ENCODE data around the gene PRKAG2. TPM values are rescaled to one million over a fixed set of nuclear protein-coding genes. Genes with fewer than 3 reads are reported as not detected.

The PRKAG2 gene
- total RNA-seq, 2 experiments from 2014 or later, result 18.4 to 29.9 TPM

- Mint-ChIP-seq H3K27ac (no peak overlapping the region), H3K36me3 (no peaks in the 10 kb centered on the region), H3K9me3 (ENCODE audit: low read depth) (no peaks in the 10 kb centered on the region), H3K4me3 (no peak overlapping the region), H3K4me1 (peaks cover 6% of the 10 kb centered on the region), H3K27me3 (no peaks in the 10 kb centered on the region)
- DNase-seq (no peak), ATAC-seq (no peak)
- CTCF ChIA-PET, result interaction anchor here (0.8 to 1.0 kb wide), 2 partner anchors 11 to 88 kb away, joined by 3 read pairs; no protein-coding TSS in a partner anchor
Measured at GRCh38 chr7:151869968-151870918, 6.7 kb downstream of the PRKAG2 start.

GRCh38 chr7:151869455-151869854 lies 7.5 kb downstream of the PRKAG2 start:
- H3K4me1 Mint-ChIP-seq, result no peaks in the 10 kb centered on the region
- no peaks in the 10 kb centered on the region for H3K36me3 Mint-ChIP-seq
- CTCF ChIA-PET, result interaction anchor here (0.8 to 1.0 kb wide), 2 partner anchors 11 to 87 kb away, joined by 3 read pairs; no protein-coding TSS in a partner anchor
- no peak overlapping the region for H3K27ac Mint-ChIP-seq
- DNase-seq (no peak), ATAC-seq (no peak)
- H3K9me3 Mint-ChIP-seq (ENCODE audit: low read depth), result no peaks in the 10 kb centered on the region
- no peaks in the 10 kb centered on the region for H3K27me3 Mint-ChIP-seq
- no peak overlapping the region for H3K4me3 Mint-ChIP-seq

DNA sequence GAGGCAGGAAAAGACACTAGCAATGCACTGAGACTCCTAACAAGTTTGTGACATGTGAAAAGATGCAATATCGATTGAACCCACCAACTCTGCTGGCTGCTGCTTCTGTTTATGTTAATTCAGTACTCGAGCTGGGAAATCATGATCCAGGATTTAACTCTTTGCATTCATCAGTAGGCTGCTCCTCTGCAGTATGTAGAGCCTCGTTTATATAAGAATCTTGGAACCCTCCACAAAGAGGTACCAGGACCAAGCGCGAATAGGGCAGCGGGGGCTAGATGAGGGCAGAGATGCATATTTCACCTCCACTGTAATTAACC lies 7.8 kb downstream of the PRKAG2 start:
- Mint-ChIP-seq H3K36me3 (no peaks in the 10 kb centered on the region), H3K27ac (no peak overlapping the region), H3K27me3 (no peaks in the 10 kb centered on the region), H3K4me1 (no peaks in the 10 kb centered on the region), H3K4me3 (no peak overlapping the region), H3K9me3 (ENCODE audit: low read depth) (no peaks in the 10 kb centered on the region)
- no peak for ATAC-seq
- no peak for DNase-seq
- CTCF ChIA-PET, result interaction anchor here (1.0 kb wide), 1 partner anchor 12 kb away, joined by 3 read pairs; no protein-coding TSS in a partner anchor

DNA sequence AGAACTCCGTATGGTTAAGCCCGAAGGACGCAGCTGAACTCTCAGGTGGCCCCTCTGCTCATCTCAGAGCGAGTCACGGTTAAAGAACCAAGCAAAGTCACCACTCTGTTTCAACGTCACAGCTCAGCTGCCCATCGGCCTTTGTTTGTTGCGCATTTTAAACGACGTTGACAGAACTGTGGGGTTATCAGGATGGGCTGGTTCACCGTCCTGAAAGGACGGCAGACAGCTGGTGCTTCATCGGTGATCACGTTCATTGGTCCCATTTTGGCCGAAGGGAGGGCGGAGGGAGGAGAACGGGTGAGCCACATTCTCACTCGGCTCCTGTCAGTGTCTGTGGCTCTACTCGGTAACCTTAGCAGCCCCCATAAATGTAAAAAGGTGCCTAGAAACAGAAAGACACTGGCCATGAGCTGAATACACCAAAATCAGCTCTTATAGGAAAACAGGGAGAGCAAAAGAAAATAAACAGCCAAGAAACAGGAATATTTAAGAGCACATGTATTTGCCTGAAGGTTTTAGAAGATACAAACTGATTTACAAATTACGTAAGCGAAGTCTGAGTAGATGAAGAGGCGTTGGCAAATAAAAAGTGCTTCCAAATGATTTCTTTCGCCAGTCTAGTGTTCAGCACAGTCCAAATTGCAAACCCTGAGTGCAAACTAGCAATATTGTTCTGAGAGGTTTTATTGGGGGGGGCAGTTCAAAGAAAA lies 8.4 kb downstream of the PRKAG2 start:
- Mint-ChIP-seq H3K4me1 (no peaks in the 10 kb centered on the region), H3K9me3 (ENCODE audit: low read depth) (no peaks in the 10 kb centered on the region), H3K27ac (no peak overlapping the region)

DNA sequence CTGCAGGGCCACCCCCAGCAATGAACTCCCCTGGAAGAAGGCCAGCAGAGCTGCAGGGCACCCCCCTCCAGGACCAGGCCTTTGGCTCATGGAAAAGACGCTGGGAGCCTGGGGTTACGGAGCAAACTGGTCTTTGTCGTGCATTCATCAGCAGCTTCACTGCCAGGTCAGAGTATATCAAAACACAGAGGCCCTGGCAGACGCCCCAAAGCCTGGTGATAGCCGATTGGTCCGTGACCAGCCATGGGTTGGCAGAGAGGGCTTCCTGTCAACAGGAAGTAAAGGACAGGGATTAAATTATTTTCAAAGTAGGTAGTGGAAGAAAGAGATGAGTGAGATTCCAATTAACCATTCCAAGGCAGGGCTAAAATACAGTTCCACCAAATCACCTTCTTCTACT lies 9.0 kb downstream of the PRKAG2 start:
- no peak overlapping the region for H3K4me3 Mint-ChIP-seq
- no peaks in the 10 kb centered on the region for H3K9me3 Mint-ChIP-seq (ENCODE audit: low read depth)
- CTCF ChIA-PET, result interaction anchor here (0.6 to 1.2 kb wide), 2 partner anchors 14 to 161 kb away, joined by 3 read pairs; no protein-coding TSS in a partner anchor
- no peaks in the 10 kb centered on the region for H3K36me3 Mint-ChIP-seq
- no peak for DNase-seq
- no peaks in the 10 kb centered on the region for H3K27me3 Mint-ChIP-seq
- no peak overlapping the region for H3K27ac Mint-ChIP-seq
- no peak for ATAC-seq
- H3K4me1 Mint-ChIP-seq, result no peaks in the 10 kb centered on the region

More for the DNA sequence above, 8.4 kb downstream of the PRKAG2 start:
- Mint-ChIP-seq H3K36me3 (no peaks in the 10 kb centered on the region), H3K4me3 (no peak overlapping the region), H3K27me3 (no peaks in the 10 kb centered on the region)
- DNase-seq, result no peak
- ATAC-seq, result no peak
- CTCF ChIA-PET, result interaction anchor here (0.6 to 1.2 kb wide), 3 partner anchors 12 to 161 kb away, joined by 3 read pairs; no protein-coding TSS in a partner anchor

DNA sequence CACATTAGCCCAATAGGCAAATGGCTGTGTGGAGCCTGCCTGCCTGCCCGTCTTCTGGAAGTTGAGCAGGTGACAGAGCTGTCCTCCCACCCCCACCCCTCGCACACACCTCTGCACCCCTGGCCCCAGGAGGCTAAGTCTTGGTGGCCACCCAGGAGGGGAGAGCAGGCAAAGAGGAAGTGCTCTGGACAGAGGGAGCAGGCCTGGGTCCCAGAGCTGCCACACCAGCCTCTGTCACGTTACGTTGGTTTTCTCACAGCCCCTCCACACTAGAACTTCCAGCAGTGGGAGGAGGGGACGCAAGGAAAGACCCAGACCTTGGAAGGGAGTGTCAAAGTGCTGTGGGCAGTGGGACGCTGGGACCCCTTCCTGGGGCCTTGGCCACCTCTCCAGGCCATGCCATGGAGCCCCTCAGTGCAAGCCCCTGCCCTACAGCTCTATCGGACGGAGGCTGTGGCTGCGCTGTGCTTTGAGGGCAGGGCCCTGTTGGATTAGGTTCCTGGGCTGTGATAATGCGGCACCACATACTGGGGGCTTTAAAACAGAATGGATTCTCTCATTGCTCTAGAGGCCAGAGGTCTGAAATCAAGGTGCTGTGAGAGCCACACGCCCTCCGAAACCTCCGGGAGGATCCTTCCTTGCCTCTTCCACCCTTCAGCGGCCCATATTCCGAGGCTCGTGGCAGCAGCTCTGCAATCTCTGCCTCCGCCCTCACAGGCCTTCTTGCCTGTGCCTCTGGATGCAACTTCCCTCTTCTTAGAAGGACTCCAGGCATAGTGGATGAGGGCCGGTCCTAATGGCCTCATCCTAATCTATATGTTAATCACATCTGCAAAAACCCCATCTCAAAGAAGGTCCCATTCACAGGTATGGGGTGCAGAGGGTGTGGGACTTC lies 9.9 kb downstream of the PRKAG2 start:
- Mint-ChIP-seq H3K4me3 (no peak overlapping the region), H3K36me3 (no peaks in the 10 kb centered on the region), H3K9me3 (ENCODE audit: low read depth) (no peaks in the 10 kb centered on the region), H3K27ac (no peak overlapping the region), H3K27me3 (no peaks in the 10 kb centered on the region), H3K4me1 (no peaks in the 10 kb centered on the region)
- no peak for DNase-seq
- CTCF ChIA-PET, result no interaction called here
- no peak for ATAC-seq

GRCh38 chr7:151866028-151866427 lies 10.9 kb downstream of the PRKAG2 start:
- CTCF ChIA-PET, result no interaction called here
- no peak for ATAC-seq
- H3K27me3 Mint-ChIP-seq, result no peaks in the 10 kb centered on the region

GRCh38 chr7:151865070-151865670 lies 11.7 kb downstream of the PRKAG2 start:
- H3K27ac Mint-ChIP-seq, result no peak overlapping the region
- no peaks in the 10 kb centered on the region for H3K4me1 Mint-ChIP-seq
- no peaks in the 10 kb centered on the region for H3K36me3 Mint-ChIP-seq
- CTCF ChIA-PET, result interaction anchor here (0.9 kb wide), 1 partner anchor 18 kb away, joined by 3 read pairs; no protein-coding TSS in a partner anchor
- no peak for ATAC-seq
- no peak for DNase-seq
- H3K4me3 Mint-ChIP-seq, result no peak overlapping the region
- no peaks in the 10 kb centered on the region for H3K9me3 Mint-ChIP-seq (ENCODE audit: low read depth)
- H3K27me3 Mint-ChIP-seq, result no peaks in the 10 kb centered on the region

More at GRCh38 chr7:151866028-151866427, 10.9 kb downstream of the PRKAG2 start:
- no peaks in the 10 kb centered on the region for H3K36me3 Mint-ChIP-seq
- H3K9me3 Mint-ChIP-seq (ENCODE audit: low read depth), result no peaks in the 10 kb centered on the region
- no peak overlapping the region for H3K27ac Mint-ChIP-seq
- no peak overlapping the region for H3K4me3 Mint-ChIP-seq
- no peaks in the 10 kb centered on the region for H3K4me1 Mint-ChIP-seq
- DNase-seq, result no peak

DNA sequence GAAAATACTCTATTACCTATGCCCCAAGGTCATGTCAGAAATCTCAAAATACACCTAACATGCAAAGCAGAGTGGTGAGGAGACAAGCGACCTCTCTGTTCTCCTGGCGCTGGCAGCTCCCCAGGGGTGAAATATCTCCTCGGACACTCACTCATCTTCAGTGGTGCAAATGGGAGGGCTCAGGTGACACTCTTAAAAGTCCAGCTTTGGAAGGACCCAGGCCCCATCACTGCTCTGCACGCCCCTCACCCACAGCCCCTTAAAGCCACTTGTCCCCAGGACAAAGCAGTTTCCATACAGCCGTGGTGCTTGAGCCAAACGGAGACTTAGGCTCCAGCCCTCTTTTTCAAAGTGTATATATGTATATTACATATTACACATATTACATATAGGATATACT lies 12.4 kb downstream of the PRKAG2 start:
- no peak overlapping the region for H3K4me3 Mint-ChIP-seq
- H3K27ac Mint-ChIP-seq, result no peak overlapping the region
- no peaks in the 10 kb centered on the region for H3K9me3 Mint-ChIP-seq (ENCODE audit: low read depth)
- DNase-seq (no peak), ATAC-seq (no peak)
- H3K27me3 Mint-ChIP-seq, result no peaks in the 10 kb centered on the region
- H3K36me3 Mint-ChIP-seq, result no peaks in the 10 kb centered on the region
- CTCF ChIA-PET, result interaction anchor here (0.9 kb wide), 1 partner anchor 19 kb away, joined by 3 read pairs; no protein-coding TSS in a partner anchor
- no peaks in the 10 kb centered on the region for H3K4me1 Mint-ChIP-seq

DNA sequence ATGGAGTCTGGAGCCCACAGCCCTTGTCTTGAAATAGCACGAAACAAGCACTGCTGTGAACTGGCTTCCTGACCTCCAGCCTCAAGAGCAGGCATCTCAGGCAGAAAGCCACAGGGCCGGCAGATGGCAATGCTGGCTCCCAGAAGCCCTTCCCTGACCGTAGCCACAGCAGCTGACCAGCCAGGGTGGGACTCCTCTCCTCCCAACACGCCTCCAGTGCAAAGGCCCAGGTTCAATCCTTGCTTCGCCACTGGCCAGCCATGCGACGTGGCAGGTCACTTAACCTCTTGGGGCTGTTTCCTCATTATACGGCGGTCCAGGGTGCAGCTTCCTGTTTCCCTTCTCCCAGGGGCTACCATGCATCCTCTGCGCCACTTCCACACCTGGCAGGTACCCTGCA lies 12.8 kb downstream of the PRKAG2 start:
- DNase-seq (no peak), ATAC-seq (no peak)
- Mint-ChIP-seq H3K27me3 (no peaks in the 10 kb centered on the region), H3K4me3 (no peak overlapping the region), H3K36me3 (no peaks in the 10 kb centered on the region), H3K9me3 (ENCODE audit: low read depth) (no peaks in the 10 kb centered on the region), H3K27ac (no peak overlapping the region), H3K4me1 (no peaks in the 10 kb centered on the region)
- CTCF ChIA-PET, result no interaction called here

DNA sequence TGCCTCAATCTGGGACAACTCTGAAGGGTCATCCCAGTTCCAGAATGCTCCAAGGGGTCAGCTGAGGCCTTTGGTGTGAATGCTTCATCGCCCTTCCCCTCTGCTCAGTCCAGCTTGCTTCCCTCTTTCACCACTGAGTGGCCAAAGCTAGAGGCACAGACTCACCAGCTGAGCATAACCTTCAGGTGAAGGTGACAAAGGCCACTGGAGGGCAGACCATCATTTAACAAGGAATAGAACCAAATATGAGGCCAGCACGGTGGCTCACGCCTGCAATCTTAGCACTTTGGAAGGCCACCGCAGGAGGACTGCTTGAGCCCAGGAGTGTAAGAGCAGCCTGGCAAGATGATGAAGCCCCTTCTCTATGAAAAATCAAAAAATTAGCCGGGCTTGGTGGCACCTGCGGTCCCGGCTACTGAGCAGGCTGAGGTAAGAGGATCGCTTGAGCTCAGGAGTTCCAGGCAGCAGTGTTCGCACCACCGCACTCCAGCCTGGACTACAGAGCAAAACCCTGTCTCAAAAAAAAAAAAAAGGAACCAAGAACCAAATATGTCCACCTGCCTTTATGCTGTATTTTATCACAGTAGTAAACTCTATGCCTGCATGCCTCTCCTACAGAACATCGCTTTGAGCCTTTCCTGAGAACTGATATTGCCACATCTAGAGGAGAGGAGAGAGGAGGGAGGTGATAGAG lies 13.4 kb downstream of the PRKAG2 start:
- Mint-ChIP-seq H3K4me3 (no peak overlapping the region), H3K27ac (no peak overlapping the region), H3K4me1 (no peaks in the 10 kb centered on the region), H3K9me3 (ENCODE audit: low read depth) (no peaks in the 10 kb centered on the region), H3K27me3 (no peaks in the 10 kb centered on the region), H3K36me3 (no peaks in the 10 kb centered on the region)
- ATAC-seq (no peak), DNase-seq (no peak)
- CTCF ChIA-PET, result no interaction called here

DNA sequence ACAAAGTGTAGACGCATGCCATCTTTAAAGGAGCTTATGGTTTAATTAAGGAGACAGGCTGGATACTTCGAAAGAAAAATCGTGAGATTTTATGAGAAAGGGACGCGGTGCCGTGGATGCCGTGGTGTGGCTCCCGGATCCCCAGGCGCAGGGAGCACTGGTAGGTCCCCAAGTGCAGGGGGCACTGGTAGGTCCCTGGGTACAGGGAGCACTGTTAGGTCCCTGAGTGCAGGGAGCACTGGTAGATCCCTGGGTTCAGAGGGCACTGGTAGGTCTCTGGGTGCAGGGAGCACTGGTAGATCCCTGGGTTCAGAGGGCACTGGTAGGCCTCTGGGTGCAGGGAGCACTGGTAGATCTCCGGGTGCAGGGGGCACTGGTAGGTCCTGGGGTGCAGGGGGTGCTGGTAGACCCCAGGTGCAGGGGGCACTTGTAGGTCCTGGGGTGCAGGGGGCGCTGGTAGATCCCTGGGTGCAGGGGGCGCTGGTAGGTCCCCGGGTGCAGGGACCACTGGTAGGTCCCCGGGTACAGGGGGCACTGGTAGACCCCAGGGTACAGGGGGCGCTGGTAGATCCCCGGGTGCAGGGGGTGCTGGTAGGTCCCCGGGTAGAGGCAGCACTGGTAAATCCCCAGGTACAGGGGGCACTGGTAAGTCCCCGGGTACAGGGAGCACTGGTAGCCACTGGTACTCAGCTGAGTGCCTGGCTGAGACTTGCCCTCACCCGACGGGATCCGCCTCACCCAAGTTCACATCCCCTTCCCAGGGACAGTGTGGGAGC lies 14.1 kb downstream of the PRKAG2 start:
- H3K4me3 Mint-ChIP-seq, result no peak overlapping the region
- H3K27ac Mint-ChIP-seq, result no peak overlapping the region

More for the DNA sequence above, 14.1 kb downstream of the PRKAG2 start:
- Mint-ChIP-seq H3K9me3 (ENCODE audit: low read depth) (no peaks in the 10 kb centered on the region), H3K4me1 (no peaks in the 10 kb centered on the region), H3K36me3 (no peaks in the 10 kb centered on the region), H3K27me3 (no peaks in the 10 kb centered on the region)
- ATAC-seq, result no peak
- DNase-seq, result no peak
- CTCF ChIA-PET, result no interaction called here
